ENCODE data around the gene C2CD3. TPM values are rescaled to one million over a fixed set of nuclear protein-coding genes. Genes with fewer than 3 reads are reported as not detected.
A peak's percentile ranks its signal among the peaks of the same experiment; 100 is the strongest.

C2CD3 gene
- total and polyA plus RNA-seq, 5 donors, result 10.1 to 19.1 (median 15.0) TPM

DNA sequence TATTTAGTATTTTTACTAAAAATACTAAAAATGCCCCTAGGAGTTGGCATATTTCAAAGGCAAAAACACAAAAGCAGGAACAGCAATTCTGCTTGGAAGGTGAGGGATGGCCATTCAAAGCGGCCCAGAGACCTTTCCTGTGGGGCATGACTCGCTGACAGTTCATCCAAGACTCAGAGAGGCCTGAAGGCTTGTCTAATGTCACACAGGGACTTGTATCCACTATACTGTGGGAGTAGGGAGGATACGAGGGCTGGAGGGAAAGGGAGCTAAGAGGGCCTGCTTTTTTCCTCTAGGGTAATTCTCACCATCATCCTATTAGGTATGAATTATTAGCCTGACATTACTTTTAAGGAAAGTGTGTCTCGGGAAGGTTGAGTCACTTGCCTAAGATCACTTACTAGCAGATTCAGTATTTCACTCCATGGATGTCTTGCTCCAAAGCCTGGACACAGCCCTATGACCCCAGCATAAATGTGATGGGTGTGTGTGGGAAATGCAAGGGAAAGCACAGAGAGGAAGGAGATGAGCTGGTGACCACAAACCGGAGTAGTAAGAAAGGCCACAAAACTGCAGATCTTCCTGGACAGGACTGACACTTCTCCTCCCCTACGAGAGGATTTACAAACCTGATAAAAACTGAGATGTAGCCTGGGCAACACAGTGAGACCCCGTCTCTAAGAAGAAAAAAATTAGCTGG lies 145.2 kb downstream of the C2CD3 start:
- ATAC-seq, result no peak
- Histone ChIP-seq H3K4me3 (ENCODE audit: low read length) (no peak overlapping the region), H3K4me1 (ENCODE audit: control insufficient read depth, insufficient read depth, low read length) (no peaks in the 10 kb centered on the region), H3K27ac (ENCODE audit: low read length) (no peak overlapping the region), H3K9me3 (ENCODE audit: control insufficient read depth, low read length) (no peaks in the 10 kb centered on the region), H3K27me3 (ENCODE audit: control insufficient read depth, insufficient read depth) (no peaks in the 10 kb centered on the region)
- no peak for DNase-seq
- intact Hi-C loops (cut with DNase I), result no loop called here
- WGBS, result 89% methylated on average over 7 of the region's 7 CpGs

DNA sequence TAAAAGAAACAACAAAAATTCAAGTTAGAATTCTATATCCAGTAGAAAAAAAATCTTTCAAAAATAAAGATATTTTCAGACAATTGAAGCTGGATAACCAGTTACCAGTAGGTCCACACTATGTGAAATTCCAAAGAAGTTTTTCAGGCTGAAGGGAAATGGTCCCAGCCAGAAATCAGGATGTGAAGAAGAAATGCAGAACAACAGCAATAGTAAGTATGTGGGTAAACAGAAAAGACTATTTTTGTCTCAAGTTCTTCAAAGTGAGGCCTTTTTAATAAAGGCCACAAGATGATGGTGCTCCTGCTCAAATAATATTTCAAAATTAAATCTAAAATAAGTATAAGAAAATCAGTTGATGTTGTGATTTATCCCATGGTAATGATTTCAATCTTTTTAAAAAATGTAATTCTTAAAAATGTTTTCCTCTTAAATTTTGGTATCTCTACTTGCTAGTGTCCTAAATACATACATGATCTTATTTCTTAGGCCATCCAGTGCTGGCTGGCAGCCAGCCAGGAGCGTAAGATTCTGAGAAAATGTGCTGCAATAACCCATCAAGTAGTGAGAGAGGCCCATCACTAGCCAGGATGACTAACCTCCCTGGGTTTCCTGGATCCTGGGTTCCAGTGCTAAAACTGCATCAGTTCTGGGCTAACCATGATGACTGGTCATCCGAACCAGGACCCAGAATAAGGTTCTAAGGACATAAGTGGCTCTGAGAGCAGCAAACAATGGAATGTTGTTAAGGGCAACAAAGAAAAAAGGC lies 146.4 kb downstream of the C2CD3 start:
- H3K27me3 ChIP-seq (ENCODE audit: control insufficient read depth, insufficient read depth), result no peaks in the 10 kb centered on the region
- WGBS, result 66% methylated on average over 2 of the region's 2 CpGs
- intact Hi-C loops (cut with DNase I), result no loop called here
- H3K4me3 ChIP-seq (ENCODE audit: low read length), result no peak overlapping the region
- DNase-seq (peak; percentile 74 to 86 (median 78)), ATAC-seq (peak in 1 of 2 donors; percentile 52)
- peaks cover 6% of the 10 kb centered on the region for H3K4me1 ChIP-seq (ENCODE audit: control insufficient read depth, insufficient read depth, low read length)
- no peaks in the 10 kb centered on the region for H3K9me3 ChIP-seq (ENCODE audit: control insufficient read depth, low read length)
- no peak overlapping the region for H3K27ac ChIP-seq (ENCODE audit: low read length)

DNA sequence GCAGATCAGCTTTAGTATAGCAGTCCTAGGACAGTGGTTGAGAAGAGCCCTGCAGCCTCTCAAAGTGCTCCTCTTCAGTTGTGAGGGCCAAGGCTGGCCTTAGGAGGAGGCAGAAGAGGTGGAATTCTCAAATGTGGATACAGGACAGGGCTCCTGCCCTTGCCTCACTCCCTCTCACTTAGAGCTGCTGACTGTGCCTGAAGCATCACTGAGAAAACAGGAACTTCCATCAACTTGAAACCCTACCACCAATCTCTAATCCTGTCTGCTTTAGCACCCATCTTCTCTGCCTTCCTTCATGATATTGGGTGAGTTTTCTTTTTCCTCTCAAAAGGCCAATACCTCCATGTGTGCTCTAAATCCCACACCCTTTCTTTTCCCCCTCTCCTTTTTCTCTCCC lies 147.5 kb downstream of the C2CD3 start:
- H3K9me3 ChIP-seq (ENCODE audit: control insufficient read depth, low read length), result no peaks in the 10 kb centered on the region
- intact Hi-C loops (cut with DNase I), result no loop called here
- DNase-seq (no peak), ATAC-seq (no peak)
- H3K4me1 ChIP-seq (ENCODE audit: control insufficient read depth, insufficient read depth, low read length), result peaks cover 13% of the 10 kb centered on the region
- H3K27me3 ChIP-seq (ENCODE audit: control insufficient read depth, insufficient read depth), result no peaks in the 10 kb centered on the region
- no peak overlapping the region for H3K27ac ChIP-seq (ENCODE audit: low read length)
- no peak overlapping the region for H3K4me3 ChIP-seq (ENCODE audit: low read length)

DNA sequence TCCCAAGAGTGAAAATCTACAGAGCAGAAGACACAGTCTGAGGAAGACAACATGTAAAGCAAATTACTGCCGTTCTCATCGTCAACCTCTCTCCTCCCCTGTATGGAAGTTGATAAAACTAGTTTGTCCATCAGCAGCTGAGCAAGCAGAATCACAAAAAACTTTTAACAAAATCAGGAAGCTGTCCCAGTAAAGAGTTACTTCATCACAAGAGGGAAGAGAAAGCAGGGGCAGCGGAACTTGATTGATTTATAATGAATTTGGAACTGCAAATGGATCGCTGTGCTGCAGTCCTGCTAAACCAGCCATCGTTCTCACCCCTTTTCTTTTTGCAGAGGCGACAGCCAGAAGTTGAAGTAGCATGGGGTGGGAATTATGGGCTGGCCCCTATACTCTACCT lies 148.3 kb downstream of the C2CD3 start:
- Histone ChIP-seq H3K27ac (ENCODE audit: low read length) (no peak overlapping the region), H3K27me3 (ENCODE audit: control insufficient read depth, insufficient read depth) (no peaks in the 10 kb centered on the region), H3K4me3 (ENCODE audit: low read length) (no peak overlapping the region), H3K9me3 (ENCODE audit: control insufficient read depth, low read length) (no peaks in the 10 kb centered on the region), H3K4me1 (ENCODE audit: control insufficient read depth, insufficient read depth, low read length) (peaks cover 19% of the 10 kb centered on the region)
- intact Hi-C loops (cut with DNase I), result no loop called here
- no peak for DNase-seq
- no peak for ATAC-seq
- WGBS, result 89% methylated on average over 6 of the region's 6 CpGs

DNA sequence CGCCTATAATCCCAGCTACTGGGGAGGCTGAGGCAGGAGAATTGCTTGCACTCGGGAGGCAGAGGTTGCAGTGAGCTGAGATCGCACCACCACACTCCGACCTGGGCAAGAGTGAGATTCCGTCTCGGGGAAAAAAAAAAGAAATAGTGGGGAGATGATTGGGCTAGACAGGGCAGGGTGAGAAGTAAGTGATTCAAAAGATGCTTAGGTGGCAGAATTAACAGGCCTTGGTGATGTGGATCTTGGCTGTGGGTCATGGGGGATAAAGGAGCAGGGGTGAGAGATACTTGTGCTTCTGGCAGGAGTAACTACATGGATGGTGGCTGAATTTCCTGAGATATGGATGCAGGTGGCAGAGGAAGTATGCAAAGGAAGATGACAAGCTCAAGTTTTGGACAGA lies 148.8 kb downstream of the C2CD3 start:
- no peak overlapping the region for H3K27ac ChIP-seq (ENCODE audit: low read length)
- 96% methylated on average over 6 of the region's 6 CpGs for WGBS
- H3K4me3 ChIP-seq (ENCODE audit: low read length), result no peak overlapping the region
- no peak for ATAC-seq
- peaks cover 19% of the 10 kb centered on the region for H3K4me1 ChIP-seq (ENCODE audit: control insufficient read depth, insufficient read depth, low read length)
- intact Hi-C loops (cut with DNase I), result no loop called here
- DNase-seq, result no peak
- H3K27me3 ChIP-seq (ENCODE audit: control insufficient read depth, insufficient read depth), result no peaks in the 10 kb centered on the region
- H3K9me3 ChIP-seq (ENCODE audit: control insufficient read depth, low read length), result no peaks in the 10 kb centered on the region

DNA sequence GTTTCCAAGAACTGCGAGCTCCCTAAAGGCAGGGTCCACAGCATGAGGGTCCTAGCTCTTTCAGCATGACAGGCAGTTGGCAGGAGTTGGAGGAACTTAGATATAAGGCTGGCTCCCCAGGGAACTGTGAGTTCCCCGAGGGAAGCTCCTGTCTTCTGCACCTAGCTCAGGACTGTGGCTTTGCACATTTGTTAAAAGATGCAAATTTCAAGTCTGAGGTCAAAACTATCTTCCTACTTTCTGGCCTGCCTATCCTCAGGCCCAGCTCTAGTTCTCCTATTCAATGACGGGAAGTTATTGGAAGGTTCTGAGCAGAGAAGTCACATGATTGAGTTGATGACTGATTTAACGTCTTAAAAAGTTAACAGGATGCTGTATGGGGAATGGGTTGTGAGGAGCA lies 150.3 kb downstream of the C2CD3 start:
- no peaks in the 10 kb centered on the region for H3K9me3 ChIP-seq (ENCODE audit: control insufficient read depth, low read length)
- DNase-seq (no peak), ATAC-seq (no peak)
- WGBS, result 69% methylated on average over 4 of the region's 4 CpGs
- no peak overlapping the region for H3K27ac ChIP-seq (ENCODE audit: low read length)
- intact Hi-C loops (cut with DNase I), result no loop called here
- no peak overlapping the region for H3K4me3 ChIP-seq (ENCODE audit: low read length)
- H3K4me1 ChIP-seq (ENCODE audit: control insufficient read depth, insufficient read depth, low read length), result peaks cover 19% of the 10 kb centered on the region
- H3K27me3 ChIP-seq (ENCODE audit: control insufficient read depth, insufficient read depth), result no peaks in the 10 kb centered on the region

DNA sequence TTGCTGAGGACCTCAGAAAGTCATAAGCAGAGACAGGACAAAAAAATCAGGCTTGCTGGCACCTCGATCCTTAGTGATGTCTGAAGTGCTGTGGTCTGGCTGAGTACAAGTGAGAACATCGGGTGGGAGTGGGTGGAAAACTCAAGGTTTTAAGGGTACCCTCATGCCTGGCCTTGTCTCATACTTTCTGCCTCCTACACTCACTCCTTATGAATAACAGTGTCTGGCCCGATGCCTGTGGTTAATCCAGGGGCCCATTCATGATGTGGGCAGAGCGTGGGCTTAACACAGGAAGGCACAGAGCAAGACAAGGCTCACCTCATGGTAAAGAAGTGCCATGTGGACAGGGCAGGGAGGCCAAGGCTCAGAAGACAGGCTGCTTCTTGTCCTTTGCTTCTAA lies 150.9 kb downstream of the C2CD3 start:
- H3K4me1 ChIP-seq (ENCODE audit: control insufficient read depth, insufficient read depth, low read length), result peaks cover 19% of the 10 kb centered on the region
- peak overlapping the region; percentile 67 for H3K27ac ChIP-seq (ENCODE audit: low read length)
- no peaks in the 10 kb centered on the region for H3K27me3 ChIP-seq (ENCODE audit: control insufficient read depth, insufficient read depth)
- H3K9me3 ChIP-seq (ENCODE audit: control insufficient read depth, low read length), result no peaks in the 10 kb centered on the region
- 87% methylated on average over 4 of the region's 4 CpGs for WGBS
- intact Hi-C loops (cut with DNase I), result no loop called here
- no peak for ATAC-seq
- DNase-seq, result no peak
- H3K4me3 ChIP-seq (ENCODE audit: low read length), result no peak overlapping the region

DNA sequence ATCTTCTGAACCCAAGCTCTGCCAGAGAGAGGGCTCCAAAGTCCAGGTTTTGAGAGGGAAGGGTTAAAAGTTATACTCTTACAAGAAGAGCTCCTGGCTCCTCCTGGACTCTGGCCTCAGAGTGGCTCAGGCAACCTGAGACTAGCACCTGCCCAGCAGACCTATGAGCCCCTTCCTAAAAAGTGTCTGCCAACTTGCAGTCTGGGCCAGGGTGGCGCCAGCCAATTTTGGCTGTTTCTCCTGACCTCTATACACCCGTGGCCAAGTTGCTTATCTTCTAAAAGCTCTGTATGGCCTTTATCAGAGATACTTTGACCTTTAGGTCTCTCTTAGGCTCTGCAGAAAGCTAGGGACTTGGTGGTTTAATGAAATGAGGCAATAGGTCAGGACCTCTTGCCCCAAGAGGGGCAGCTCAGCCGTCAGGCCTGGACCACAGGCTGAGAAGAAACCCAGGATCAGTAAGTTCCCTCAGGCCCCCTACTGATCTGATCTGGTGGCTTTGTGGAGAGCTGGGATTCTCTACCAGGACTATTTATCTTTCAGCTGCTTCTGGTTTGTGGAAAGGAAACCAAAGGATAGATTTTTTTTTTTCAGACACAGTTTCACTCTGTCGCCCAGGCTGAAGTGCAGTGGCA lies 151.6 kb downstream of the C2CD3 start:
- DNase-seq, result no peak
- 50% methylated on average over 4 of the region's 4 CpGs for WGBS
- peaks cover 19% of the 10 kb centered on the region for H3K4me1 ChIP-seq (ENCODE audit: control insufficient read depth, insufficient read depth, low read length)
- no peak overlapping the region for H3K4me3 ChIP-seq (ENCODE audit: low read length)
- peak in 1 of 2 donors; percentile 19 for ATAC-seq
- H3K27ac ChIP-seq (ENCODE audit: low read length), result peak overlapping the region; percentile 97
- H3K9me3 ChIP-seq (ENCODE audit: control insufficient read depth, low read length), result no peaks in the 10 kb centered on the region
- no peaks in the 10 kb centered on the region for H3K27me3 ChIP-seq (ENCODE audit: control insufficient read depth, insufficient read depth)
- intact Hi-C loops (cut with DNase I), result no loop called here

DNA sequence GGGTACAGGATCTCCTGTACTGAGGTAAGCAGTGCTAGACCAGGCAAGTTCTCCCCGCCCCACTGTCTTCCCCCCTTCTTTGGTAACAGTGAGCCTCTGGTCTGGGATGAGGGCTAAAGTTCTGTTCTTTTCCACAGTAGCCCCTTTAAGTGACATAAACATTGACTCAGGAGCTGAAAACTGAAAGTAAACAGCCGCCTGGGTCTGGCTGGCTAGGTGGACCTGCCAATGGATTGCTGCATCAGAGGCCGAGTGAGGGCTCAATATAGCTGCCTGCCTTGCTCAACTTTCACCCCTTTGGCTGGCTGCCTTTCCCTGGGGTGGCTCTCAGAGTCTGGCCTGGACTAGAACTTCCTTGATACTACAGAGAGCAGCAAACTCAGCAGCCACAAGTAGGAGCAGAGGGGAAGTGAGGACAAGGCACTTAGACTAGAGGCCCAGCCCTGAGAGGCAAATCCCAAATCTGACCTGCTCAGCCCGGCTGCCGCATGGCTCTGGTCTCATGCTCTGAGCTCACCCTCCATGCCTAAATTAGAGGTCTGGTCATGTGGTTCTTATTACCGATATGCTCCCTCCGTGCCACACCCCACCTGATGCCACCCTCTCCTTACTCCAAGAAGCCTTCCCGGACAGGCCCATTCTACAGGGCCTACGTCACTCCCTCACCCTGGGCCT lies 152.3 kb downstream of the C2CD3 start:
- H3K27ac ChIP-seq (ENCODE audit: low read length), result peak overlapping the region; percentile 97
- H3K4me3 ChIP-seq (ENCODE audit: low read length), result no peak overlapping the region
- peak; percentile 96 to 97 for ATAC-seq
- 39% methylated on average over 9 of the region's 9 CpGs for WGBS
- no peaks in the 10 kb centered on the region for H3K9me3 ChIP-seq (ENCODE audit: control insufficient read depth, low read length)
- peaks cover 19% of the 10 kb centered on the region for H3K4me1 ChIP-seq (ENCODE audit: control insufficient read depth, insufficient read depth, low read length)
- intact Hi-C loops (cut with DNase I), result no loop called here
- H3K27me3 ChIP-seq (ENCODE audit: control insufficient read depth, insufficient read depth), result no peaks in the 10 kb centered on the region
- DNase-seq, result peak; percentile 95 to 97 (median 96)

DNA sequence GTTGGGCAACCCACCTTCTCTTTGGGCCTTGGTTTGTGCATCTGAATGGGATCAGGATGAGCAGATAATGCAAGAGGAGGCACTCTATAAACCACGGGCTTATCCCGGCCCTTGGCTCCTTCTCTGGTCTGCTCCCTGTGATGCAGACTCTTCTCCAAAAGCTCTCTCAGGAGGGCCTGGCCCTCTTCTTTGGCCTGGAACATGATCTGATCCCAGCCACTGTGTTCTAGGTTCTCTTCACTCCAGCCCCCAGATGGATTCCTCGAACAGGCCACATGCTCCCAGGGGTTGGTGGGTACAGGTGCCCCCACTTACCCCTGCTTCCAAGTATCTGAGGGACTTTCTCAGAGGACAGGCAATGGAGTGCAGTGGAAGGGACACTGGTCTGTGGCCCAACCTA lies 153.2 kb downstream of the C2CD3 start:
- no peak for ATAC-seq
- H3K4me3 ChIP-seq (ENCODE audit: low read length), result no peak overlapping the region
- intact Hi-C loops (cut with DNase I), result no loop called here
- no peaks in the 10 kb centered on the region for H3K27me3 ChIP-seq (ENCODE audit: control insufficient read depth, insufficient read depth)
- DNase-seq, result no peak
- peaks cover 19% of the 10 kb centered on the region for H3K4me1 ChIP-seq (ENCODE audit: control insufficient read depth, insufficient read depth, low read length)
- WGBS, result 88% methylated on average over 3 of the region's 3 CpGs
- no peaks in the 10 kb centered on the region for H3K9me3 ChIP-seq (ENCODE audit: control insufficient read depth, low read length)
- peak overlapping the region; percentile 97 for H3K27ac ChIP-seq (ENCODE audit: low read length)

Measured in right cardiac atrium (tissue), 5 donors.